CD8-positive, alpha-beta memory T cell (primary cell): ENCODE measurements around the gene DDX50. TPM values are rescaled to one million over a fixed set of nuclear protein-coding genes. Genes with fewer than 3 reads are reported as not detected.
"Not testable (repeated sequence)": the region's sequence is repeated elsewhere in the genome, so short reads cannot be mapped to it uniquely, and the experiment has no call there.

Experiments used
- CTCF ChIA-PET: fragments of 350-600 bp; sonication (Branson Sonifier 250); formaldehyde crosslinking; loops from one replicate; lab custom pipeline; 2021; ENCODE audit warnings: antibody characterized with exemption; lab: Charles Lee
- POLR2A ChIA-PET: fragments of 350-600 bp; sonication (Branson Sonifier 250); formaldehyde crosslinking; loops from one replicate; lab custom pipeline; 2021; ENCODE audit warnings: antibody characterized with exemption; lab: Charles Lee
- DNase-seq, 5 donors: peaks; one replicate each; pipeline versions ENCODE4 v3.0.0 to v3.0.0-alpha.2; 2020 to 2022; ENCODE audit warnings: mixed read lengths in 1 of 5
- H3K27ac ChIP-seq: one replicate; pipeline ENCODE4 v1.7.0; 2013; ENCODE audit warnings: low read depth, mild to moderate bottlenecking, low read length, moderate library complexity
- H3K27me3 ChIP-seq: 2 replicates; pipeline ENCODE4 v1.7.0; 2013; ENCODE audit warnings: low read length, mild to moderate bottlenecking; ENCODE audit not compliant: insufficient read depth, poor library complexity, severe bottlenecking
- H3K36me3 ChIP-seq: 2 replicates; pipeline ENCODE4 v1.7.0; 2013; ENCODE audit warnings: mild to moderate bottlenecking, low read length, moderate library complexity; ENCODE audit not compliant: insufficient read depth
- H3K4me1 ChIP-seq: 2 replicates; pipeline ENCODE4 v1.7.0; 2013; ENCODE audit warnings: mild to moderate bottlenecking, low read length, moderate library complexity; ENCODE audit not compliant: insufficient read depth
- H3K4me3 ChIP-seq: 2 replicates; pipeline ENCODE4 v1.7.0; 2013; ENCODE audit warnings: mild to moderate bottlenecking, low read length
- H3K9me3 ChIP-seq: 2 replicates; pipeline ENCODE4 v1.7.0; 2013; ENCODE audit warnings: mild to moderate bottlenecking, low read length
- H3K27ac Mint-ChIP-seq, 8 donors: one replicate each; pipeline ENCODE4 v1.8.0; 2020 to 2021; ENCODE audit warnings: mixed read lengths in 8 of 8, mild to moderate bottlenecking in 6 of 8, inconsistent platforms in 3 of 8, moderate library complexity in 3 of 8
- H3K27me3 Mint-ChIP-seq, 2 donors: one replicate each; pipeline ENCODE4 v1.8.0; 2020 to 2021; ENCODE audit warnings: mixed read lengths in 2 of 2, mild to moderate bottlenecking in 1 of 2, moderate library complexity in 1 of 2
- H3K36me3 Mint-ChIP-seq, 3 donors: one replicate each; pipeline ENCODE4 v1.8.0; 2020 to 2021; ENCODE audit warnings: mixed read lengths in 3 of 3, inconsistent platforms in 1 of 3, mild to moderate bottlenecking in 1 of 3
- H3K4me1 Mint-ChIP-seq, 3 donors: one replicate each; pipeline ENCODE4 v1.8.0; 2020 to 2021; ENCODE audit warnings: mixed read lengths in 3 of 3, inconsistent platforms in 1 of 3, mild to moderate bottlenecking in 1 of 3
- H3K4me3 Mint-ChIP-seq, 7 donors: one replicate each; pipeline ENCODE4 v1.8.0; 2020 to 2021; ENCODE audit warnings: mixed read lengths in 7 of 7, mild to moderate bottlenecking in 6 of 7, moderate library complexity in 4 of 7, inconsistent platforms in 2 of 7
- H3K9me3 Mint-ChIP-seq, 5 donors: one replicate each; pipeline ENCODE4 v1.8.0; 2020 to 2022; ENCODE audit warnings: mixed read lengths in 5 of 5, mild to moderate bottlenecking in 3 of 5, moderate library complexity in 2 of 5, inconsistent platforms in 1 of 5
- polyA plus RNA-seq: library from polyadenylated mRNA; unstranded; fragments of 300-500 nt; fragmentation: Illumina TruSeq; gene quantifications from one replicate; pipeline ENCODE4 v1.2.3, GENCODE V29; 2021
- total RNA-seq, 2 experiments: library from RNA; stranded (reverse); gene quantifications; one replicate each; pipeline ENCODE4 v1.2.3, GENCODE V29; 2021

The DDX50 gene, protein sequence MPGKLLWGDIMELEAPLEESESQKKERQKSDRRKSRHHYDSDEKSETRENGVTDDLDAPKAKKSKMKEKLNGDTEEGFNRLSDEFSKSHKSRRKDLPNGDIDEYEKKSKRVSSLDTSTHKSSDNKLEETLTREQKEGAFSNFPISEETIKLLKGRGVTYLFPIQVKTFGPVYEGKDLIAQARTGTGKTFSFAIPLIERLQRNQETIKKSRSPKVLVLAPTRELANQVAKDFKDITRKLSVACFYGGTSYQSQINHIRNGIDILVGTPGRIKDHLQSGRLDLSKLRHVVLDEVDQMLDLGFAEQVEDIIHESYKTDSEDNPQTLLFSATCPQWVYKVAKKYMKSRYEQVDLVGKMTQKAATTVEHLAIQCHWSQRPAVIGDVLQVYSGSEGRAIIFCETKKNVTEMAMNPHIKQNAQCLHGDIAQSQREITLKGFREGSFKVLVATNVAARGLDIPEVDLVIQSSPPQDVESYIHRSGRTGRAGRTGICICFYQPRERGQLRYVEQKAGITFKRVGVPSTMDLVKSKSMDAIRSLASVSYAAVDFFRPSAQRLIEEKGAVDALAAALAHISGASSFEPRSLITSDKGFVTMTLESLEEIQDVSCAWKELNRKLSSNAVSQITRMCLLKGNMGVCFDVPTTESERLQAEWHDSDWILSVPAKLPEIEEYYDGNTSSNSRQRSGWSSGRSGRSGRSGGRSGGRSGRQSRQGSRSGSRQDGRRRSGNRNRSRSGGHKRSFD
- total RNA-seq (10 to 100 TPM; 49.9 to 50.1 TPM), polyA plus RNA-seq (36.9 TPM)

DNA sequence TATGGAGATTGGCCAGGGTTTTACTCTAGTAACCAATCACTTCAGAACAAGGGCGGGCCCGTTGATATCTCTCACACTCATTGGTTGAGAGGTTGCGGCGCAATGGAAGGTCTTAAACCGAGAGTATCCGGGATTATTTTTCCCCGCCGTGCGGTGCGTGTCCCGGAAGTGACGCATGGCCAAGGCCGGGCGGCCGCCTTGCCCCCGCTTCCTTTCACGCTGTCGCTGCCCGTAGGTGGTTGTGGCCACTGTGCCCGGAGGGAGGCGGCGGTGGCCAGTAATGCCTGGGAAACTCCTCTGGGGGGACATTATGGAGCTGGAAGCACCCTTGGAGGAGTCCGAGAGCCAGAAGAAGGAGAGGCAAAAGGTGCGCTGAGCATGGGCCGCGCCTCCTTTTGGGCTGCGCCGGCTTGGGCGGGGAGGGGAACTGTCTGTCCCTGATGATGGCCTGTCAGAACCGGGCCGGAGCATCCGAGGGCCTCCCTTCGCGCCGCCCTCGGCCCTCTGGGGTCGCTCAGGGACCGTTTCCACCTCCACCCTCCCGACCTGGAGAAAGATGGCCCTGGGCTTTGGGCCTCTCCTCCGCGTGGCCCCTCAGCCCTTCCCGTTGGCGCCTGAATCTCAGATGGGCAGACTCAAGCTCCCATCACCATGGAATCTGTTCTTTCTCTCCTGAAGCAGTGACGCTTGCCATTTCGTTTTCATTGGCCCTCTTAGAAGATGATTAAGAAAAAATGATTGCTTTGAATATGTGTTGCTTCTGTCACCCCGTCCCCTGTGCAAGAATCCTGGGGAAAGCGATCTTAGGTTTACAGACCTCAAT lies at the start of gene DDX50:
Gene DDX50, plus strand, starts transcription at position 211 of the 823 bp plus-strand sequence. Its CDS starts 70 bp downstream, at position 281.
- peak within 1 kb of the TSS; percentile 98 for H3K27ac ChIP-seq
- H3K27me3 Mint-ChIP-seq, result peaks cover 0 to 3% of the 10 kb centered on the region in 2 donors
- peak within 1 kb of the TSS; percentile 85 for H3K4me3 ChIP-seq
- ChIA-PET POLR2A (interaction anchor here (0.5 to 1.9 kb wide), 5 partner anchors 18 to 566 kb away, joined by 3 to 7 read pairs (median 5); partner anchors contain the start of genes DDX21 and SUPV3L1), CTCF (no interaction called here)
- no peaks in the 10 kb centered on the region for H3K9me3 Mint-ChIP-seq
- peaks cover 37 to 52% (median 49%) of the 10 kb centered on the region in 3 donors for H3K4me1 Mint-ChIP-seq
- H3K36me3 Mint-ChIP-seq, result peaks cover 0 to 30% (median 4%) of the 10 kb centered on the region in 3 donors
- peak within 1 kb of the TSS; percentile 98 to 100 (median 99) for H3K27ac Mint-ChIP-seq
- H3K27me3 ChIP-seq, result no peaks in the 10 kb centered on the region
- H3K4me3 Mint-ChIP-seq, result peak within 1 kb of the TSS; percentile 96 to 99 (median 98)
- H3K4me1 ChIP-seq, result peaks cover 30% of the 10 kb centered on the region
- H3K9me3 ChIP-seq, result no peaks in the 10 kb centered on the region
- DNase-seq, result peak; percentile 90 to 98 (median 95)
- H3K36me3 ChIP-seq, result no peaks in the 10 kb centered on the region

DNA sequence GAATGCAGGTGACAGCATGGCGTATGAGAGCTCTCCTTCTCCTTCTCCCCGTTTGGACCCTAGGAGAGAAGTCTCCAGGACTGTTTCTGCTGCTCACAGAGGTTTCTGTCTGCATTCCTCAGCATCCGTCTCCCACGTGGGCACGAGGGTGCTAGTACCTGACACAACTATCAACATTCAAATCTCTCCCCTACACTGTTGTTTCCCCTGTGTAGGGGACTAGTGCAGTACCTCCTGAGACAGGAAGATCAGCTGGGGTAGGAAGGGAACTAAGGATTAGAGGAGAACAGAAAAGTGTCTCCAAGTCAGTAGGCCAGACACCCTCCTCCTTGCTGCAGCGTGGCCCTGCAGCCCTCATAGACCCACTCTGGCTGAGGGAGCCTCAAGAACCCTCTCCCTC lies 44.8 kb upstream of the DDX50 start:
- POLR2A ChIA-PET, result no interaction called here
- Histone ChIP-seq H3K9me3 (peaks cover 3% of the 10 kb centered on the region), H3K27me3 (no peaks in the 10 kb centered on the region), H3K36me3 (no peaks in the 10 kb centered on the region), H3K4me3 (no peak overlapping the region), H3K27ac (no peak overlapping the region), H3K4me1 (no peaks in the 10 kb centered on the region)
- DNase-seq, result no peak
- peaks cover 7 to 21% (median 20%) of the 10 kb centered on the region in 5 donors for H3K9me3 Mint-ChIP-seq
- H3K27me3 Mint-ChIP-seq, result peaks cover 4 to 14% of the 10 kb centered on the region in 2 donors
- no peaks in the 10 kb centered on the region for H3K4me1 Mint-ChIP-seq
- CTCF ChIA-PET, result no interaction called here
- H3K36me3 Mint-ChIP-seq, result peaks cover 3 to 19% (median 5%) of the 10 kb centered on the region in 3 donors
- no peak overlapping the region for H3K4me3 Mint-ChIP-seq
- H3K27ac Mint-ChIP-seq, result no peak overlapping the region

DNA sequence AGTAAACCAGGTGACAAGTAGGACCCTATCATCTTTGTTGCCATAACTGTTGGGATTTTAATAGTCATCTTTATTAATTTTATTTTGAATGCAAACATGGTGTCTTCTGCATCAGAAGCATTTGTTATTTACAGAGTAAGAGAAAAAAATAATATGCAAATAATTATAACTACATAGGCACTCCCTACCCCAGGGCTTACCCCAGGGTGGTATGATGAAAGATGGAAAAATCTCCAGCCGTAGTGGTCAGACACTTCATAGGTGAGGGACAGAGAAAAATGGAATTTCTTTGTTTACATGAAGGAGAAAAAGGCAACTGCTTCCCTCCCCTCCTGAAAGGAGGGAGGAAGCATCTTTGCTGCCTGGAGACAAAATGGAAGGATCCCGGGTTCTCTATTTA lies 44.1 kb upstream of the DDX50 start:
- Mint-ChIP-seq H3K9me3 (peaks cover 13 to 27% (median 24%) of the 10 kb centered on the region in 5 donors), H3K27ac (no peak overlapping the region), H3K36me3 (peaks cover 3 to 26% (median 6%) of the 10 kb centered on the region in 3 donors), H3K4me1 (no peaks in the 10 kb centered on the region), H3K27me3 (peaks cover 4 to 14% of the 10 kb centered on the region in 2 donors), H3K4me3 (no peak overlapping the region)
- no peak for DNase-seq
- Histone ChIP-seq H3K4me1 (no peaks in the 10 kb centered on the region), H3K27ac (no peak overlapping the region), H3K27me3 (no peaks in the 10 kb centered on the region), H3K4me3 (no peak overlapping the region), H3K9me3 (peaks cover 9% of the 10 kb centered on the region), H3K36me3 (no peaks in the 10 kb centered on the region)
- POLR2A ChIA-PET, result no interaction called here
- CTCF ChIA-PET, result no interaction called here

DNA sequence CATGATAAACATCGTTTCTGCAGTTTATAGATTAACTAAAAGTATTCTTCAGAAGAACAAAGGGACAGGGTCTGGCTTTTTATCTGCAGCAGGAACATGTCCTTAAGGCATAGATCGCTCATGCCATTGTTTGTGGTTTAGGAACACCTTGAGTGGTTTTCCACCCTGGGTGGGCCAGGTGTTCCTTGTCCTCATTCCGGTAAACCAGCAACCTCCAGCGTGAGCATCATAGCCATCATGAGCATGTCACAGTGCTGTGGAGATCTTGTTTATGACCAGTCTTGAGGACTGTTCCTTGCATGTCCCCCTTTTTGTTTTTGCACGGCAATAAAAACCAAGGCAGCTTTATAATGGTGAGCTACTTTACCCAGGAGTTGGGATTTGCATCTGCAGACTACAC lies 39.9 kb upstream of the DDX50 start:
- Histone ChIP-seq H3K27me3 (no peaks in the 10 kb centered on the region), H3K36me3 (no peaks in the 10 kb centered on the region), H3K27ac (no peak overlapping the region), H3K4me3 (no peak overlapping the region), H3K9me3 (peaks cover 11% of the 10 kb centered on the region), H3K4me1 (no peaks in the 10 kb centered on the region)
- no peak for DNase-seq
- no peak overlapping the region for H3K27ac Mint-ChIP-seq
- peaks cover 3 to 7% of the 10 kb centered on the region in 2 donors for H3K27me3 Mint-ChIP-seq
- POLR2A ChIA-PET, result no interaction called here
- peaks cover 3 to 36% (median 6%) of the 10 kb centered on the region in 3 donors for H3K36me3 Mint-ChIP-seq
- H3K4me1 Mint-ChIP-seq, result peaks cover 0 to 1% (median 0%) of the 10 kb centered on the region in 3 donors
- H3K9me3 Mint-ChIP-seq, result peaks cover 17 to 36% (median 30%) of the 10 kb centered on the region in 5 donors
- no peak overlapping the region for H3K4me3 Mint-ChIP-seq
- CTCF ChIA-PET, result no interaction called here

DNA sequence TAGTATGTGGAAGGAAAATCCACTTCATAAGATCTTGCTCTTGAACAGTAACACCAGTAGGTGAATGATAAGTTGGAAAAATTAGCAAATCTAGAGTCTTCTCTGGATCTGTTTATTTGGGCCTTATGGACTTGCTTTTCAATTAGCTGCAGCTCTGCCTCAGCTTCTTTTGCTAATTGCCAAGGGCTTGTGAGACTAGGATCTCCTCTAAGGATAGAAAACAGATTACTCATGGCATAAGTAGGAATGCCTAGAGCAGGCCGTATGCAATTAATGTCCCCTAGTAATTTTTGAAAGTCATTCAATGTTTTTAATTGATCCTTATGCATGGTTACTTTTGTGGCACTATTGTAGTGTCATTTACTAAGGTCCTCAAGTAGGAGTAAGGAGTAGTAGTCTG lies 36.5 kb upstream of the DDX50 start:
- no peak overlapping the region for H3K27ac ChIP-seq
- Mint-ChIP-seq H3K4me1 (peaks cover 0 to 4% (median 0%) of the 10 kb centered on the region in 3 donors), H3K36me3 (peaks cover 3 to 31% (median 6%) of the 10 kb centered on the region in 3 donors), H3K27ac (no peak overlapping the region), H3K9me3 (peaks cover 13 to 29% (median 27%) of the 10 kb centered on the region in 5 donors), H3K27me3 (peaks cover 0 to 3% of the 10 kb centered on the region in 2 donors), H3K4me3 (no peak overlapping the region)
- no peak for DNase-seq
- no peaks in the 10 kb centered on the region for H3K27me3 ChIP-seq
- CTCF ChIA-PET, result interaction anchor here (1.4 kb wide), 1 partner anchor 16 kb away, joined by 3 read pairs; no protein-coding TSS in a partner anchor
- no peaks in the 10 kb centered on the region for H3K36me3 ChIP-seq
- POLR2A ChIA-PET, result no interaction called here
- peaks cover 11% of the 10 kb centered on the region for H3K9me3 ChIP-seq
- H3K4me3 ChIP-seq, result no peak overlapping the region
- no peaks in the 10 kb centered on the region for H3K4me1 ChIP-seq

DNA sequence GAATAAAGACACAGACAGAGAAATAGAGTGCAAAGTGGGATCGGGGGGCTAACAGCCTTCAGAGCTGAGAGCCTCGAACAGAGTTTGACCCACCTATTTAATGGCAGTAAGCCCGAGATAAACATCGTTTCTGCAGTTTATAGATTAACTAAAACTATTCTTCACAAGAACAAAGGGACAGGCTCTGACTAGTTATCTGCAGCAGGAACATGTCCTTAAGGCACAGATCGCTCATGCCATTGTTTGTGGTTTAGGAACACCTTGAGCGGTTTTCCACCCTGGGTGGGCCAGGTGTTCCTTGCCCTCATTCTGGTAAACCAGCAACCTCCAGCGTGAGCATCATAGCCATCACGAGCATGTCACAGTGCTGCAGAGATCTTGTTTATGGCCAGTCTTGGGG lies 32.9 kb upstream of the DDX50 start:
- H3K27me3 Mint-ChIP-seq, H3K9me3 Mint-ChIP-seq, H3K27ac ChIP-seq, H3K4me1 ChIP-seq, POLR2A ChIA-PET, H3K36me3 ChIP-seq, H3K4me1 Mint-ChIP-seq, H3K4me3 Mint-ChIP-seq, H3K27me3 ChIP-seq, H3K4me3 ChIP-seq, H3K27ac Mint-ChIP-seq, DNase-seq, CTCF ChIA-PET, H3K36me3 Mint-ChIP-seq, H3K9me3 ChIP-seq: not testable (repeated sequence)

DNA sequence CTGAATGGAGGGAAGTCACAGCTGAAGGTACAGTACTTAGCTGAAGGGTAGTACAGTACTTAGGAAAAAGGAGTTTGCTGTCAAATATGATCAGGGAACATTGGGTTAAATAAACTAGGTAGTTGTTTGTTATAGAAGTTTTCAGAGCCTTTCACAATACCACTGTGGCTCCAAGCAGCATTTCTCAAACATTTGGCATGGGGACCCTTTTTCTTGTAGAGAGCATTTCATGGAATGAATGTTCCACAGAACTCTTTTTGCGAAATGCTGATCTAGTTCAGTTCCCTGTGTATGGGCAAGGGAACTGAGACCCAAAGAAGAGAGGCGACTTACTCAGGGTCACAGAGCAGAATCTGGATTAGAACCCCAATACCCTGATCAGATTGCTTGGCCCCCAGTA lies 31.5 kb upstream of the DDX50 start:
- H3K27ac Mint-ChIP-seq, result no peak overlapping the region
- Histone ChIP-seq H3K36me3 (no peaks in the 10 kb centered on the region), H3K27me3 (no peaks in the 10 kb centered on the region), H3K27ac (no peak overlapping the region), H3K9me3 (no peaks in the 10 kb centered on the region), H3K4me3 (no peak overlapping the region), H3K4me1 (no peaks in the 10 kb centered on the region)
- H3K4me1 Mint-ChIP-seq, result peaks cover 0 to 6% (median 5%) of the 10 kb centered on the region in 3 donors
- POLR2A ChIA-PET, result no interaction called here
- DNase-seq, result no peak
- H3K27me3 Mint-ChIP-seq, result peaks cover 0 to 1% of the 10 kb centered on the region in 2 donors
- no peaks in the 10 kb centered on the region for H3K9me3 Mint-ChIP-seq
- H3K36me3 Mint-ChIP-seq, result no peaks in the 10 kb centered on the region
- CTCF ChIA-PET, result no interaction called here
- H3K4me3 Mint-ChIP-seq, result no peak overlapping the region
